Panc1 (cell line): ENCODE results near the gene SRP68.

ENCODE experiments used
- POLR2AphosphoS5 ChIP-seq: IDR thresholded peaks from 2 replicates; pipeline ENCODE4 v1.6.1; 2012; ENCODE audit warnings: mild to moderate bottlenecking, low read depth, low read length, moderate library complexity
- SIN3A ChIP-seq: IDR thresholded peaks from 2 replicates; pipeline ENCODE4 v1.6.1; 2012; ENCODE audit warnings: low read depth, mild to moderate bottlenecking, low read length, moderate library complexity, borderline replicate concordance; ENCODE audit not compliant: insufficient read depth
- TCF7L2 ChIP-seq: IDR thresholded peaks from 2 replicates; pipeline ENCODE4 v1.6.1; 2011; ENCODE audit warnings: mild to moderate bottlenecking, low read depth, low read length, inconsistent platforms
- TF ChIP-seq, protein P1 (sequence below): fragments of 450-650 bp; IDR thresholded peaks from 2 replicates; pipeline ENCODE4 v1.5.1; 2017; ENCODE audit warnings: mild to moderate bottlenecking

- TF ChIP-seq, protein P1, sequence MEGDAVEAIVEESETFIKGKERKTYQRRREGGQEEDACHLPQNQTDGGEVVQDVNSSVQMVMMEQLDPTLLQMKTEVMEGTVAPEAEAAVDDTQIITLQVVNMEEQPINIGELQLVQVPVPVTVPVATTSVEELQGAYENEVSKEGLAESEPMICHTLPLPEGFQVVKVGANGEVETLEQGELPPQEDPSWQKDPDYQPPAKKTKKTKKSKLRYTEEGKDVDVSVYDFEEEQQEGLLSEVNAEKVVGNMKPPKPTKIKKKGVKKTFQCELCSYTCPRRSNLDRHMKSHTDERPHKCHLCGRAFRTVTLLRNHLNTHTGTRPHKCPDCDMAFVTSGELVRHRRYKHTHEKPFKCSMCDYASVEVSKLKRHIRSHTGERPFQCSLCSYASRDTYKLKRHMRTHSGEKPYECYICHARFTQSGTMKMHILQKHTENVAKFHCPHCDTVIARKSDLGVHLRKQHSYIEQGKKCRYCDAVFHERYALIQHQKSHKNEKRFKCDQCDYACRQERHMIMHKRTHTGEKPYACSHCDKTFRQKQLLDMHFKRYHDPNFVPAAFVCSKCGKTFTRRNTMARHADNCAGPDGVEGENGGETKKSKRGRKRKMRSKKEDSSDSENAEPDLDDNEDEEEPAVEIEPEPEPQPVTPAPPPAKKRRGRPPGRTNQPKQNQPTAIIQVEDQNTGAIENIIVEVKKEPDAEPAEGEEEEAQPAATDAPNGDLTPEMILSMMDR, result no peak
- TF ChIP-seq SIN3A (no peak), POLR2AphosphoS5 (no peak), TCF7L2 (no peak)
Observed at GRCh38 chr17:76054112-76054476, 18.2 kb downstream of the SRP68 start.
